GM21786 (cell line): ENCODE measurements around the gene IFNA14.
"Not testable (repeated sequence)": the region's sequence is repeated elsewhere in the genome, so short reads cannot be mapped to it uniquely, and the experiment has no call there.

ENCODE experiments used
- ATAC-seq: cut with Tn5 transposase; IDR thresholded peaks from one replicate; pipeline ENCODE4 v1.9.1; 2021; ENCODE audit not compliant: unreplicated experiment

Gene IFNA14

DNA sequence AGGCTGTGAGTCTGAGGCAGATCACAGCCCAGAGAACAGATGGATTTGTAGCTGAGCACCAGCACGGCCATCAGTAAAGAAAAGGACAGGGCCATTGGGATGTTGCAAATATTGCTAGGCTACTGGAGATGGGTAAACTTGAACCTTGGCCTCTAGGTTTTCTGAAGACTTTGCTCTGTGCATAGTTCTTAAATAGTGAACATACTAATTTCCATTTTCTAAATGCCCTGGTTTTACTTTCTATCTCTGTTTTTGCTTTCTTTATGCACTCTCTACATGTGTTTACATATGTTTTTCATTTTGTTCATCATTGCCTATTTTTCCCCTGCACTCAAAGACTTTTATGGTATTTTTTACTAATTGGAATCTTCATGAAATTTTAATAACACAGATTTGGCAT lies 22.6 kb downstream of the IFNA14 start, which contains the start of gene IFNA16:
IFNA16 (minus strand) TSS at position 101 of the 400 bp plus-strand sequence; CDS start at position 95, 6 bp downstream.
- not testable (repeated sequence) for ATAC-seq

DNA sequence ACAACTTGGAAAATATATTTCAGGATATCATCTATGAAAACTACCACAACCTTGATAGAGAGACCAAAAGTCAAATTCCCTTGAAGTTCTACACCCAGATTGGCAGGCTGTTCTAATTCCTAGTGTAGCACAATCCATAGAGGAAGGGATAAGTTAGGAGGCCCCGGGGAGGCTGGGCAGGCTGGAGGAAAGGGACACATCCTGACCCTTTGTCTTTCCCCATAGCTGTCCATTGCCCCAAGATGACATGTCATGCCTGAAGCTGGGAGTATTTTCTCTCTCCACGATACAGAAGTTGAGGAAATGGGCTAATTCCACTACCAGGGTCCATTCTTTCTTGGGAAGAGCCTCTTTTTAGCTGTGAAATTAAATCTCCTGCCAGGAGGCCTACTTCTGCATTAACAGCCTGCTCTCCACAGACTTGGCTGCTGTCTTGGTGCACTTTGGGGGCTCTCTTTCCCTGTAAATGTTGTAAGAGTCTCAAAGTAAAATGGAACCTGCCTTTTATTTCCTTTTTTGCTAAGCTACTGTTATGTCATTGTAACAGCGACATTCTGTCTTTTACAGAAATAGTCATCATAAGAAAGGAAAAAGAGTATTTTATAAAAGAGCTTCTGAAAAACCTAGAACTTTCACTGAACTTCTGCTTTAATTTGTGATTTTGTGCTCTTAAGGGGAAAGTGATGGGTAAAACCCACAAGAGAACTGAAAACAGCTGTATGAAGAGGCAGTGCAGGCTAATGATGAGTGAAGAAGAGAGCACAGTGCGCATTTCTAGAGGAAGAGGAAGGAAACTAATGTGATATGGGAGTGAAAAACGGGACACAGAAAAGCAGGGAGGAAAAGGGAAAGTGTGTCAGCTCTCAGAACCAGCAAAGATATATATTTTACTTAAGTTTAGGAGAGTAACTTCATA lies 26.1 kb downstream of the IFNA14 start:
- ATAC-seq, result peak; percentile 83

GRCh38 chr9:21212160-21212559 lies 27.6 kb downstream of the IFNA14 start:
- ATAC-seq, result not testable (repeated sequence)

- ATAC-seq, result not testable (repeated sequence)
Measured at GRCh38 chr9:21210782-21211181, 29.0 kb downstream of the IFNA14 start.

DNA sequence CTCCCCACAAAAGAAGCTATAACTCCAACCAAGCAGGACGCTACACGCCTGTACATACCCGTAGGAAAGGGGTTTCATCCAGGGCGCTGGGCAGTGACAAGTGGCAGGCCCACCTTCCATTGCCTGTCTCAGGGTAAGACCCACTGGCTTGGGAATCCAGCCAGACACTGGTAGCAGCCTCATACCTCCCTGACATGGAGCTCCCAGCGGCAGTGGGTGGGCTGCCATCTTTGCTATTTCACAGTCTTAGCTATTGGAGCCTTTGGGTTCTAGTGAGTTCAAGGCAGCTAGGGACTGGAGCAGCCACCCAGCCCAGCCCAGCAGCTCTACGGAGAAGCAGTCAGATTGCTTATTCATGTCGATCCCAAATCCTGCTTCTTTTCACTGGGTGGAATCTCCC lies 29.5 kb downstream of the IFNA14 start:
- ATAC-seq, result no peak

- not testable (repeated sequence) for ATAC-seq
Measured at GRCh38 chr9:21207043-21207442, 32.8 kb downstream of the IFNA14 start, which contains the start of gene IFNA10. TSS of gene IFNA10 (minus strand) at chr9:21207143. CDS start at chr9:21207097, 46 bp downstream.

DNA sequence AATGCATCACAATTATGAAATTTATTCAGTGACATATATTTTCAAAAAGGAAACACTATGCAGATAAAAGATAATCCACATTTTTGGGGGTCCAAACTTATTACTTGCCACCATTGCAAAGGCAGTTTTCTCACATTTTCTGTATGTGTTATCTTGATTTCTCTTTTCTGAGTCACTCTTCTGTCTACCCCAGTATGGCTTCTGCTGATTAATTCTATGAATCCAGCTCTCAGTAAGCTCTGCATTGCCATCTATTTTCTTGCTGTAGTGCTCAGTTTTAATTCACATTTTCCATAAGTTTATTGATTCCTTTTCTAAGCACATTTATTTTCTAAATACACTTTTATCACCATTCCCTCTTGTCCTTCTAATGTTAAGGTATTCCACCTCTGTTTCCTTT lies 34.6 kb downstream of the IFNA14 start:
- no peak for ATAC-seq

DNA sequence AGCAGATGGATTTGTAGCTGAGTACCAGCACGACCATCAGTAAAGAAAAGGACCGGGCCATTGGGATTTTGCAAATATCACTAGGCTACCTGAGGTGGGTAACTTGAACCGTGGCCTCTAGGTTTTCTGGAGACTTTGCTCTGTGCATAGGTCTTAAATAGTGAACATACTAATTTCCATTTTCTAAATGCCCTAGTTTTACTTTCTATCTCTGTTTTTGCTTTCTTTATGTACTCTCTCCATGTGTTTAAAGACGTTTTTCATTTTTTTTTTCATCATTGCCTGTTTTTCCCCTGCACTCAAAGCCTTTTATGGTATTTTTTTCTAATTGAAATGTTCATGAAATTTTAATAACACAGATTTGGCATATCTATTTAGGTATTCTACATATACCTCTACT lies 37.7 kb downstream of the IFNA14 start, which contains the start of gene IFNA7:
IFNA7 (minus strand) TSS at position 101 of the 400 bp plus-strand sequence; CDS start at position 61, 40 bp downstream.
- ATAC-seq, result not testable (repeated sequence)

DNA sequence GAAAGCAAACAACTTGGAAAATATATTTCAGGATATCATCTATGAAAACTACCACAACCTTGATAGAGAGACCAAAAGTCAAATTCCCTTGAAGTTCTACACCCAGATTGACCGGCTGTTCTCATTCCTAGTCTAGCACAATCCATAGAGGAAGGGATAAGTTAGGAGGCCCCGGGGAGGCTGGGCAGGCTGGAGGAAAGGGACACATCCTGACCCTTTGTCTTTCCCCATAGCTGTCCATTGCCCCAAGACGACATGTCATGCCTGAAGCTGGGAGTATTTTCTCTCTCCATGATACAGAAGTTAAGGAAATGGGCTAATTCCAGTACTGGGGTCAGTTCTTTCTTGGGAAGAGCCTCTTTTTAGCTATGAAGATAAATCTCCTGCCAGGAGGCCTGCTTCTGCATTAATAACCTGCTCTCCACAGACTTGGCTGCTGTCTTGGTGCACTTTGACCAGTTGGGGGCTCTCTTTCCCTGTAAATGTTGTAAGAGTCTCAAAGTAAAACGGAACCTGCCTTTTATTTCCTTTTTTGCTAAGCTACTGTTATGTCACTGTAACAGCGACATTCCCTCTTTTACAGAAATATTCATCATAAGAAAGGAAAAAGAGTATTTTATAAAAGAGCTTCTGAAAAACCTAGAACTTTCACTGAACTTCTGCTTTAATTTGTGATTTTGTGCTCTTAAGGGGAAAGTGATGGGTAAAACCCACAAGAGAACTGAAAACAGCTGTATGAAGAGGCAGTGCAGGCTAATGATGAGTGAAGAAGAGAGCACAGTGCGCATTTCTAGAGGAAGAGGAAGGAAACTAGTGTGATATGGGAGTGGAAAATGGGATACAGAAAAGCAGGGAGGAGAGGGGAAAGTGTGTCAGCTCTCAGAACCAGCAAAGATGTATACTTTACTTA lies 44.7 kb downstream of the IFNA14 start:
- peak; percentile 94 for ATAC-seq
